Ovary (tissue), 3 donors: ENCODE measurements around the gene OR10V1.
A peak's percentile ranks its signal among the peaks of the same experiment; 100 is the strongest.

Experiments used
- CTCF ChIP-seq, 3 donors: fragments of 450-650 bp in 2 of 3; fragments of 200-600 bp in 1 of 3; IDR thresholded peaks; one replicate each; pipeline versions ENCODE4 v1.5.1 to v1.8.0; 2016 to 2022; ENCODE audit warnings: antibody characterized with exemption in 3 of 3, mild to moderate bottlenecking in 1 of 3
- POLR2A ChIP-seq: fragments of 450-650 bp; IDR thresholded peaks from one replicate; pipeline ENCODE4 v1.6.1; 2017; ENCODE audit warnings: antibody characterized with exemption, mild to moderate bottlenecking, moderate library complexity
- donor health status: DM: no; HTN: no; CAD: no.

DNA sequence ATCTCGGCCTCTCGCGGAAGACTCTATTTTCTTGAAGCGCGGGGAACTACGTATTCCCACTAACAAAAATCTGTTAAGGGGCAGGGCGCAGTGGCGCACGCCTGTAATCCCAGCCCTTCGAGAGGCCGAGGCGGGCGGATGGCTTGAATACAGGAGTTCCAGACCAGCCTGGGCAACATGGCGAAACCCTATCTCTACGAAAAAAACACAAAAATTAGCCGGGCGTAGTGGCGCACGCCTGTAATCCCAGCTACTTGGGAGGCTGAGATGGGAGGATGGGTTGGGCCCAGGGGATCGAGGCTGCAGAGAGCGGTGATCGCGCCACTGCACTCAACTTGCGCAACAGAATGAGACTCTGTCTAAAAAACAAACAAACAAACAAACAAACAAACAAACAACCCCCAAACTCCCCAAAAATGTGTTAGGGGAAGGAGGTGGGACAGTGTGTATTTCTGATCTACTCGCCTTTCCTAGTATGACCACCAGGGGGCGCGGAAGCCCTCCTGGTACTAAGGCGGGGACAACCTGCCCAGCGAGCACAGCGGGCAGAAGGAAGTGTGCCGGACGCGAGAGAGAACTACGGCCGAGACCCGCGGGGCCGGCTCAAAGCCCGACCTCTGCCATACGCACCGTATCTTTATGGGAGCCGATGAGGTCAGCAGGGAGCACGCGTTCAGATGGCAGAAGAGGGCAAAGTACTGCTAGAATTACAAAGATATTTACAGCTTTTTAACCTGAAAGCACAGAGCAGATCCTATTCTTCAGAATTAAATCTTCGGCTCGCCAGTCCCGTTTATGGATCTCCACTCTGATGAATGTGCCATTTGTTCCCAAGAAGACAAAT lies 40.2 kb upstream of the OR10V1 start:
- TF ChIP-seq POLR2A (no peak), CTCF (IDR thresholded peaks at IDR 0.05) (peak; percentile 79 to 98 (median 86))
